ENCODE measurements around the gene USP24. TPM values are rescaled to one million over a fixed set of nuclear protein-coding genes. Genes with fewer than 3 reads are reported as not detected.

USP24 gene
- total RNA-seq, 2 donors from 2014 or later: 31.8 to 34.9 TPM

DNA sequence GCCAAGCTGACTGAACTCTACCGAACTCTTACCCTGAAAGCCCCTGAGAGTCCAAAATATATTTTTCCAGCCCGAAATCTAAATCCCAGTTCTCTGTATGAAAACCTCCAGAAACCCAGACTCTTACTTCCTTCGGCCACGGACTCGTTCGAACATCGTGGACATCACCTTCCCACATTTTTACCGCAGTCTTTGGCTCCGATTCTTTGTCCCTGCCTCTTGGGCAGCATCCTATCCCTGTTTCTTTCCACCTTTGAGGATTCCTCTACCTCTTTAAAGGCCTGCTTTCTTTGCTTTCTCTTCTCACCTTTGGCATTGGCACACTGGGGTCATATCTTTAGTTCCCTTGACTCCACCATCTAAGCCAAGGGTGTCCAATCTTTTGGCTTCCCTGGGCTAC lies 932 bp upstream of the USP24 start:
- TF ChIP-seq, protein P1, sequence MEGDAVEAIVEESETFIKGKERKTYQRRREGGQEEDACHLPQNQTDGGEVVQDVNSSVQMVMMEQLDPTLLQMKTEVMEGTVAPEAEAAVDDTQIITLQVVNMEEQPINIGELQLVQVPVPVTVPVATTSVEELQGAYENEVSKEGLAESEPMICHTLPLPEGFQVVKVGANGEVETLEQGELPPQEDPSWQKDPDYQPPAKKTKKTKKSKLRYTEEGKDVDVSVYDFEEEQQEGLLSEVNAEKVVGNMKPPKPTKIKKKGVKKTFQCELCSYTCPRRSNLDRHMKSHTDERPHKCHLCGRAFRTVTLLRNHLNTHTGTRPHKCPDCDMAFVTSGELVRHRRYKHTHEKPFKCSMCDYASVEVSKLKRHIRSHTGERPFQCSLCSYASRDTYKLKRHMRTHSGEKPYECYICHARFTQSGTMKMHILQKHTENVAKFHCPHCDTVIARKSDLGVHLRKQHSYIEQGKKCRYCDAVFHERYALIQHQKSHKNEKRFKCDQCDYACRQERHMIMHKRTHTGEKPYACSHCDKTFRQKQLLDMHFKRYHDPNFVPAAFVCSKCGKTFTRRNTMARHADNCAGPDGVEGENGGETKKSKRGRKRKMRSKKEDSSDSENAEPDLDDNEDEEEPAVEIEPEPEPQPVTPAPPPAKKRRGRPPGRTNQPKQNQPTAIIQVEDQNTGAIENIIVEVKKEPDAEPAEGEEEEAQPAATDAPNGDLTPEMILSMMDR (IDR thresholded peaks at IDR 0.05): no peak
- peaks cover 14% of the 10 kb centered on the region for H3K4me1 ChIP-seq
- peak overlapping the region; percentile 74 for H3K4me3 ChIP-seq
- H3K27ac ChIP-seq: peak overlapping the region; percentile 89
- H3K27me3 ChIP-seq: no peaks in the 10 kb centered on the region
- DNase-seq: peak; percentile 21
- H3K9ac ChIP-seq (ENCODE audit: low read depth in 2 of 2, low read length in 2 of 2): peak overlapping the region; percentile 93 to 96
- no peaks in the 10 kb centered on the region for H3K9me3 ChIP-seq
- intact Hi-C loops (cut with DNase I): loop anchor here (10.0 kb wide), 1 partner anchor 71 kb away; no protein-coding TSS in a partner anchor
- no peaks in the 10 kb centered on the region for H3K36me3 ChIP-seq

DNA sequence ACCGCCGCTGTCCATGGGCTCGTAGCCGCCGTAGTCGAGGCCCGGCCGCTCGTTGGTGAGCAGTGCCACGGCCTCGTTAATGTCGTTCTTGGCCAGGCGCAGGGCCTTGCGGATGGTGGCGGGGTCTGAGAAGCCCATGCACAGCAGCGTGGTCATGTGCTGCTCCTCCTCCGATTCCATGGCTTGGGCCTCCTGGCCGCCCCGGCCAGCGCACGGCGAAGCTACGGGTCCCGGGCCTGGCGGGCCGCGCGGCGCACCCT lies 300 bp downstream of the USP24 start:
- H3K4me3 ChIP-seq: peak overlapping the region; percentile 74
- TF ChIP-seq, protein P1 (IDR thresholded peaks at IDR 0.05): no peak
- no peaks in the 10 kb centered on the region for H3K9me3 ChIP-seq
- H3K27me3 ChIP-seq: no peaks in the 10 kb centered on the region
- intact Hi-C loops (cut with DNase I): loop anchor here (10.0 kb wide), 1 partner anchor 70 kb away; no protein-coding TSS in a partner anchor
- H3K36me3 ChIP-seq: no peaks in the 10 kb centered on the region
- H3K27ac ChIP-seq: peak overlapping the region; percentile 89
- H3K4me1 ChIP-seq: peaks cover 14% of the 10 kb centered on the region
- H3K9ac ChIP-seq (ENCODE audit: low read depth in 2 of 2, low read length in 2 of 2): peak overlapping the region; percentile 93 to 96
- peak; percentile 38 for DNase-seq

DNA sequence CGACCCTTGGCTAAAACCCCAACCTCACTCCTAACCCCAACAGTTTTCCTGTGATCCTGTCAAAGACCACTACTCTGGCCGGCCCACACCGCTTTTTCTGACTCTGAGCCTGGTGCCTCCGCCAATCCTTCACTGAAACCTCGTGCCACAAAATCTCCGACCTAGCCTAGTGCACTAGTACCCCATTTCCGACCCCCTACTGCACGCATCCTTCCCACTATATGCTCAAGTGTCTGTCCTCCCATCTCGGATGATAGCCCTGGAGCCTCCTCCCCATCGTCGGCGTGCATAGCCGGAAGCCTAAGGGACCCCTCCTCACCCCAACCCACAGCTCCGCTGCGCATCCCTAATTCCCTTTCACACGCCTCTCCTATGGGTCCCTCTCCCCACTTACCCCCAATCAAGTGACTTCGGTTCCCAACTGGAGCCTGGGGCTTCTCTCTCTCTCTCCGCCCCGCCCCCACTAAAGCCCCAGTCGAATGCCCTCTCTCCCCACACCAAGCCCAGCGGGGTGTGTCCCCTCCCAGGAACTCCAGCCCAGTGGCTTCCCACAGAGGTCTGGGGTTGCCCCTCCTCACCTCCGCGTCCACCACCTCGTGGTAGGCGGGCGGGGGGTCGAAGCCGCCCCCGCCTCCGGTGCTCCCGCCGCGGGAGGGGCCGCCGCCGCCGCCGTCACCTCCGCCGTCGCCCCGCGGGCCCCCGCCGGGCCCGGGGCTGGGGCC lies 791 bp downstream of the USP24 start:
- peak; percentile 68 for DNase-seq
- Histone ChIP-seq H3K27ac (peak overlapping the region; percentile 89), H3K9ac (ENCODE audit: low read depth in 2 of 2, low read length in 2 of 2) (peak overlapping the region; percentile 93 to 96), H3K27me3 (no peaks in the 10 kb centered on the region), H3K4me3 (peak overlapping the region; percentile 74), H3K36me3 (no peaks in the 10 kb centered on the region), H3K9me3 (no peaks in the 10 kb centered on the region), H3K4me1 (peaks cover 14% of the 10 kb centered on the region)
- TF ChIP-seq, protein P1 (IDR thresholded peaks at IDR 0.05): no peak
- intact Hi-C loops (cut with DNase I): loop anchor here (10.0 kb wide), 1 partner anchor 70 kb away; no protein-coding TSS in a partner anchor

DNA sequence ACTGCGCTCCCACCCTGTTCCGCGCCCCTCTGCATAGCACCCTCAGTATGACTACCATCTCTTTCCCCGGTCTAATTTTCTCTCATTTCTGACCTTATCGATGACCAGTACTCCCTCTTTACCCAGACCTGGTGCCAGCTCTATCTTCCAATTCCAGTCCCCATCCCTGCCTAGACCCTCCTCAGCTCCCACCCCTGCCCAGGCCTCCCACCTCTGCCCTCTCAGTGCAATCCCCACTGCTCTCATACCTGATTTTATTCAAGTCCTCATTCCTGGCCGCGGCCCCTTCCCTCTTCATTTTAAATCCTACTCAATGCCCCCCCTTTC lies 1.3 kb downstream of the USP24 start:
- TF ChIP-seq, protein P1 (IDR thresholded peaks at IDR 0.05): no peak
- Histone ChIP-seq H3K4me3 (peak overlapping the region; percentile 74), H3K27ac (no peak overlapping the region), H3K9me3 (no peaks in the 10 kb centered on the region), H3K36me3 (no peaks in the 10 kb centered on the region), H3K4me1 (peaks cover 14% of the 10 kb centered on the region), H3K27me3 (no peaks in the 10 kb centered on the region), H3K9ac (ENCODE audit: low read depth in 2 of 2, low read length in 2 of 2) (peak overlapping the region; percentile 93 to 96)
- intact Hi-C loops (cut with DNase I): loop anchor here (10.0 kb wide), 1 partner anchor 69 kb away; no protein-coding TSS in a partner anchor
- peak; percentile 45 for DNase-seq

DNA sequence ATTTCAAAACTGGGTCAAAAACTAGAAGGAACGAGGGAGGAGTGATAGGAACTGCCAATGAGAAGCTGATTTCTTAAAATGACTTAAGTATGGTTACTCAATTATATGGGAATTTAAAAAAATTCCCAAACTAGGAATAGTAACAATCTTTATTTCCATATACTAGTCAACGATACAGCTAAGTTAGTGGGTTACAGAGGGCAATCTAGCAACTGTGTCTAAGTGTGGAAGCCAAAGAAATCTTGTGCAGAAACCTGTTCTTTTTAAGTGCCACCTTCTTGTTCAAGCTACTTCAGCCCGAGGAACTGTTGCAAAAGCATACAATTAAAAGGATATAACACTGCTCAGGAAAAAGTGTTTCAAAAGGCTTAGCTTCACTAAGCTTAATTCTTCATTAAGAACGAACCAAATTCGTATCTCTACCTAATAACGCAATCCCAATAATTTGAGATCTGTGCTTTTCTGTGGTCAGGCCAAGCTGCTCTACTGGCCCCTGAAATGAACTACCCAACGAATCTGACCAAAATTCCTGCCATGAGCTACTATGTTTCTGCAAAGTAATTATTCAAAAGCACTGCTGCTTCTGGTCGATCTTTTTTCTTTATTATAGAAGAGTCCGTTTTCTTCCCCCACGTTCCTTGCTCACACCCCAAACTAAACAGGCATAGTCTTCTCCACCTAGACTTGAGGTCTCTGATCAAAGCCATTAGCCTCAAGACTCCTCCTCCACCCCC lies 1.8 kb downstream of the USP24 start:
- no peak overlapping the region for H3K27ac ChIP-seq

More for the DNA sequence above, 1.8 kb downstream of the USP24 start:
- DNase-seq: no peak
- no peaks in the 10 kb centered on the region for H3K36me3 ChIP-seq
- H3K9me3 ChIP-seq: no peaks in the 10 kb centered on the region
- H3K4me1 ChIP-seq: peaks cover 14% of the 10 kb centered on the region
- H3K4me3 ChIP-seq: peak overlapping the region; percentile 74
- TF ChIP-seq, protein P1 (IDR thresholded peaks at IDR 0.05): no peak
- H3K27me3 ChIP-seq: no peaks in the 10 kb centered on the region
- H3K9ac ChIP-seq (ENCODE audit: low read depth in 2 of 2, low read length in 2 of 2): peak overlapping the region; percentile 93 to 96
- intact Hi-C loops (cut with DNase I): loop anchor here (10.0 kb wide), 1 partner anchor 69 kb away; no protein-coding TSS in a partner anchor

All from colonic mucosa (tissue), 4 donors.